ENCODE measurements around the gene INPP5A. TPM values are rescaled to one million over a fixed set of nuclear protein-coding genes. Genes with fewer than 3 reads are reported as not detected.

Gene INPP5A
- total and polyA plus RNA-seq, 10 of the 15 experiments (the other 5 are each of a cell fraction or from before 2014, with no cell fraction given), result 0.52 to 15.0 (median 6.3) TPM

DNA sequence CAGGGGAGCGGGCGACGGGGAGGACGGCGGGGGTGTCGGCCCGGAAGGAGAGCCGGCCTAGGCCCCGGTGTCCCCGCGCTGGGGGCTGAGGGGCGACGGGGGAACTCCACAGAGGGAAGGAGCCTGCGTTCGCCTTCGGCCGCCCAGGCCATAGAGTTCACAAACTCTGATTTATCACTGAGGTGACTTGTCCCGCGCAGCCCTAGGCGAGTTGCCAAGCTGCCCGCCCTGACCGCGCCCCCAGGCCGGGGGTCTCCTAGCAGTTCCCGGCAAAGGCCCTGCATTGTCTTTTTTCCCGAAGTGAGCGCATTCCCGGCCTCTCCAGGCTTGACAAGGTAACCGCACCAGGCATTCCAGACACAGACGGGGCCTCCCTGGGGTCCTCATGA, 251.2 kb downstream of the INPP5A start (continued):
- TF ChIP-seq, protein P1, sequence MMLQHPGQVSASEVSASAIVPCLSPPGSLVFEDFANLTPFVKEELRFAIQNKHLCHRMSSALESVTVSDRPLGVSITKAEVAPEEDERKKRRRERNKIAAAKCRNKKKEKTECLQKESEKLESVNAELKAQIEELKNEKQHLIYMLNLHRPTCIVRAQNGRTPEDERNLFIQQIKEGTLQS (IDR thresholded peaks at IDR 0.05; ENCODE audit: borderline replicate concordance, extremely low read depth, low read depth, low read length), result no peak
- TF ChIP-seq SMARCA5 (IDR thresholded peaks at IDR 0.05) (no peak), POLR2AphosphoS5 (IDR thresholded peaks at IDR 0.05; ENCODE audit: low read length) (no peak), MTA2 (IDR thresholded peaks at IDR 0.05; ENCODE audit: low read depth) (no peak), FOS (IDR thresholded peaks at IDR 0.05; ENCODE audit: borderline replicate concordance, extremely low read depth, insufficient read length) (no peak)
- TF ChIP-seq, protein P2, sequence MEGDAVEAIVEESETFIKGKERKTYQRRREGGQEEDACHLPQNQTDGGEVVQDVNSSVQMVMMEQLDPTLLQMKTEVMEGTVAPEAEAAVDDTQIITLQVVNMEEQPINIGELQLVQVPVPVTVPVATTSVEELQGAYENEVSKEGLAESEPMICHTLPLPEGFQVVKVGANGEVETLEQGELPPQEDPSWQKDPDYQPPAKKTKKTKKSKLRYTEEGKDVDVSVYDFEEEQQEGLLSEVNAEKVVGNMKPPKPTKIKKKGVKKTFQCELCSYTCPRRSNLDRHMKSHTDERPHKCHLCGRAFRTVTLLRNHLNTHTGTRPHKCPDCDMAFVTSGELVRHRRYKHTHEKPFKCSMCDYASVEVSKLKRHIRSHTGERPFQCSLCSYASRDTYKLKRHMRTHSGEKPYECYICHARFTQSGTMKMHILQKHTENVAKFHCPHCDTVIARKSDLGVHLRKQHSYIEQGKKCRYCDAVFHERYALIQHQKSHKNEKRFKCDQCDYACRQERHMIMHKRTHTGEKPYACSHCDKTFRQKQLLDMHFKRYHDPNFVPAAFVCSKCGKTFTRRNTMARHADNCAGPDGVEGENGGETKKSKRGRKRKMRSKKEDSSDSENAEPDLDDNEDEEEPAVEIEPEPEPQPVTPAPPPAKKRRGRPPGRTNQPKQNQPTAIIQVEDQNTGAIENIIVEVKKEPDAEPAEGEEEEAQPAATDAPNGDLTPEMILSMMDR (IDR thresholded peaks at IDR 0.05 in 2 of 3, conservative IDR thresholded peaks at IDR 0.05 in 1 of 3; ENCODE audit: control insufficient read depth in 2 of 3, extremely low read depth in 1 of 3, insufficient read depth in 1 of 3, low read depth in 3 of 3, low read length in 3 of 3), result no peak
- TF ChIP-seq, protein P3, sequence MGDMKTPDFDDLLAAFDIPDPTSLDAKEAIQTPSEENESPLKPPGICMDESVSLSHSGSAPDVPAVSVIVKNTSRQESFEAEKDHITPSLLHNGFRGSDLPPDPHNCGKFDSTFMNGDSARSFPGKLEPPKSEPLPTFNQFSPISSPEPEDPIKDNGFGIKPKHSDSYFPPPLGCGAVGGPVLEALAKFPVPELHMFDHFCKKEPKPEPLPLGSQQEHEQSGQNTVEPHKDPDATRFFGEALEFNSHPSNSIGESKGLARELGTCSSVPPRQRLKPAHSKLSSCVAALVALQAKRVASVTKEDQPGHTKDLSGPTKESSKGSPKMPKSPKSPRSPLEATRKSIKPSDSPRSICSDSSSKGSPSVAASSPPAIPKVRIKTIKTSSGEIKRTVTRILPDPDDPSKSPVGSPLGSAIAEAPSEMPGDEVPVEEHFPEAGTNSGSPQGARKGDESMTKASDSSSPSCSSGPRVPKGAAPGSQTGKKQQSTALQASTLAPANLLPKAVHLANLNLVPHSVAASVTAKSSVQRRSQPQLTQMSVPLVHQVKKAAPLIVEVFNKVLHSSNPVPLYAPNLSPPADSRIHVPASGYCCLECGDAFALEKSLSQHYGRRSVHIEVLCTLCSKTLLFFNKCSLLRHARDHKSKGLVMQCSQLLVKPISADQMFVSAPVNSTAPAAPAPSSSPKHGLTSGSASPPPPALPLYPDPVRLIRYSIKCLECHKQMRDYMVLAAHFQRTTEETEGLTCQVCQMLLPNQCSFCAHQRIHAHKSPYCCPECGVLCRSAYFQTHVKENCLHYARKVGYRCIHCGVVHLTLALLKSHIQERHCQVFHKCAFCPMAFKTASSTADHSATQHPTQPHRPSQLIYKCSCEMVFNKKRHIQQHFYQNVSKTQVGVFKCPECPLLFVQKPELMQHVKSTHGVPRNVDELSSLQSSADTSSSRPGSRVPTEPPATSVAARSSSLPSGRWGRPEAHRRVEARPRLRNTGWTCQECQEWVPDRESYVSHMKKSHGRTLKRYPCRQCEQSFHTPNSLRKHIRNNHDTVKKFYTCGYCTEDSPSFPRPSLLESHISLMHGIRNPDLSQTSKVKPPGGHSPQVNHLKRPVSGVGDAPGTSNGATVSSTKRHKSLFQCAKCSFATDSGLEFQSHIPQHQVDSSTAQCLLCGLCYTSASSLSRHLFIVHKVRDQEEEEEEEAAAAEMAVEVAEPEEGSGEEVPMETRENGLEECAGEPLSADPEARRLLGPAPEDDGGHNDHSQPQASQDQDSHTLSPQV (IDR thresholded peaks at IDR 0.05), result no peak

Data from GM12878 (cell line).